ENCODE measurements around the gene PODXL. TPM values are rescaled to one million over a fixed set of nuclear protein-coding genes. Genes with fewer than 3 reads are reported as not detected.

Gene PODXL
- total and polyA plus RNA-seq, 4 donors = 1.2 to 3.6 (median 1.6) TPM

- Histone ChIP-seq H3K27ac (ENCODE audit: low read depth in 1 of 2, low read length in 2 of 2) (peak overlapping the region; percentile 70 to 72), H3K36me3 (ENCODE audit: control insufficient read depth in 4 of 4, insufficient read depth in 3 of 4, low read depth in 1 of 4, low read length in 3 of 4) (peaks cover 0 to 1% (median 0%) of the 10 kb centered on the region in 4 donors), H3K4me1 (ENCODE audit: control insufficient read depth in 4 of 4, insufficient read depth in 4 of 4, low read length in 3 of 4) (peaks cover 3 to 25% (median 10%) of the 10 kb centered on the region in 4 donors), H3K4me3 (ENCODE audit: low read depth in 1 of 3, low read length in 3 of 3) (no peak overlapping the region), H3K9ac (ENCODE audit: low read depth in 1 of 2, low read length in 2 of 2) (no peak overlapping the region), H3K27me3 (ENCODE audit: control insufficient read depth in 4 of 4, insufficient read depth in 4 of 4, low read length in 3 of 4) (no peaks in the 10 kb centered on the region), H3K9me3 (ENCODE audit: control insufficient read depth in 4 of 4, low read length in 3 of 4) (no peaks in the 10 kb centered on the region)
- TF ChIP-seq GABPA (IDR thresholded peaks at IDR 0.05 in 1 of 2, conservative IDR thresholded peaks at IDR 0.05 in 1 of 2) = no peak
- no peak for TF ChIP-seq FOXA1 (IDR thresholded peaks at IDR 0.05)
- no peak for TF ChIP-seq SP1 (IDR thresholded peaks at IDR 0.05)
- TF ChIP-seq, protein P1, sequence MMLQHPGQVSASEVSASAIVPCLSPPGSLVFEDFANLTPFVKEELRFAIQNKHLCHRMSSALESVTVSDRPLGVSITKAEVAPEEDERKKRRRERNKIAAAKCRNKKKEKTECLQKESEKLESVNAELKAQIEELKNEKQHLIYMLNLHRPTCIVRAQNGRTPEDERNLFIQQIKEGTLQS (IDR thresholded peaks at IDR 0.05) = no peak
- TF ChIP-seq, protein P2, sequence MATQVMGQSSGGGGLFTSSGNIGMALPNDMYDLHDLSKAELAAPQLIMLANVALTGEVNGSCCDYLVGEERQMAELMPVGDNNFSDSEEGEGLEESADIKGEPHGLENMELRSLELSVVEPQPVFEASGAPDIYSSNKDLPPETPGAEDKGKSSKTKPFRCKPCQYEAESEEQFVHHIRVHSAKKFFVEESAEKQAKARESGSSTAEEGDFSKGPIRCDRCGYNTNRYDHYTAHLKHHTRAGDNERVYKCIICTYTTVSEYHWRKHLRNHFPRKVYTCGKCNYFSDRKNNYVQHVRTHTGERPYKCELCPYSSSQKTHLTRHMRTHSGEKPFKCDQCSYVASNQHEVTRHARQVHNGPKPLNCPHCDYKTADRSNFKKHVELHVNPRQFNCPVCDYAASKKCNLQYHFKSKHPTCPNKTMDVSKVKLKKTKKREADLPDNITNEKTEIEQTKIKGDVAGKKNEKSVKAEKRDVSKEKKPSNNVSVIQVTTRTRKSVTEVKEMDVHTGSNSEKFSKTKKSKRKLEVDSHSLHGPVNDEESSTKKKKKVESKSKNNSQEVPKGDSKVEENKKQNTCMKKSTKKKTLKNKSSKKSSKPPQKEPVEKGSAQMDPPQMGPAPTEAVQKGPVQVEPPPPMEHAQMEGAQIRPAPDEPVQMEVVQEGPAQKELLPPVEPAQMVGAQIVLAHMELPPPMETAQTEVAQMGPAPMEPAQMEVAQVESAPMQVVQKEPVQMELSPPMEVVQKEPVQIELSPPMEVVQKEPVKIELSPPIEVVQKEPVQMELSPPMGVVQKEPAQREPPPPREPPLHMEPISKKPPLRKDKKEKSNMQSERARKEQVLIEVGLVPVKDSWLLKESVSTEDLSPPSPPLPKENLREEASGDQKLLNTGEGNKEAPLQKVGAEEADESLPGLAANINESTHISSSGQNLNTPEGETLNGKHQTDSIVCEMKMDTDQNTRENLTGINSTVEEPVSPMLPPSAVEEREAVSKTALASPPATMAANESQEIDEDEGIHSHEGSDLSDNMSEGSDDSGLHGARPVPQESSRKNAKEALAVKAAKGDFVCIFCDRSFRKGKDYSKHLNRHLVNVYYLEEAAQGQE (IDR thresholded peaks at IDR 0.05) = no peak
- no peak for DNase-seq (ENCODE audit: low spot score)
- WGBS = 70% methylated on average over 7 of the region's 7 CpGs
Observed at GRCh38 chr7:131497454-131497853, 59.0 kb downstream of the PODXL start.

DNA sequence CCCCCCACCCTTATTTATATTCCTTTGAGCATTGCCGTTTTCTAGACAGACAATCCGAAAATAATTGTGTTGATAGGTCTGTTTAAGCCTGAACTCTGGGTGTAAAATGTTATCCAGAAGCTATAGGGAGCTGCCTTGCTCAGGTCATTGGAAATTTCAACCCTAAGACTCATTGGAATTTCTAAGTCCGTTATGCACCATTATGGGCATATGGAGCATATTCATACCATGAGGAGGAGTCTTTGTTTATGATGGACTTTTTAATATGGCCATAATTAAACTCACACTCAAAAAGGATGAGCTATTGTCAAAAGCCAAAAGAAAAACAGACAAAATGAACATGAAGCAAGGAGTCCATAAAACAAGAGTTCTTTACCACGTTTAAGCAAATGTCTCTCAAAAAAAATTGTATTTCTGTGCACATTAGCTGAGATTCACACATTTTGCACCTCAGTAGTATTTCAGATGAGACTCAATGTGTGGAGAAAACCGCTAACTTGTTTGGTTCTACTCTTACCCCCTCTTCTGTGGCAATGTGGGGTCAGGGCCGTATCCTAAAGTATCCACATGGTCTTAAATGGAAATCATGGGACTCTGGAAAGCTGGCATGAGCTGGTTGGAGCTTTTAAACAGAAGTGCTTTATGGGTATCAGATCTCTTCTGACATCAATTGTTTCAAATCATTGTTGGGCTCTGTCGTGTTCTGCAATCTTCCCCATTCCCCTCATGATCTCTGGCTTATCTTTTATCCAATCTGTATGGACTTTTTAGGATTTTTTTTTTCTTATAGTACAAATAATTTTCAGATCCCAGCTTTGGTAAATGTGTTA, 60.5 kb downstream of the PODXL start:
- H3K9me3 ChIP-seq (ENCODE audit: control insufficient read depth in 4 of 4, low read length in 3 of 4) = no peaks in the 10 kb centered on the region
- TF ChIP-seq GABPA (IDR thresholded peaks at IDR 0.05 in 1 of 2, conservative IDR thresholded peaks at IDR 0.05 in 1 of 2) = no peak
- no peak for TF ChIP-seq HNF4G (IDR thresholded peaks at IDR 0.05)
- TF ChIP-seq HNF4A (conservative IDR thresholded peaks at IDR 0.05) = no peak
- TF ChIP-seq, protein P2 (IDR thresholded peaks at IDR 0.05) = no peak
- no peak for TF ChIP-seq RXRA (IDR thresholded peaks at IDR 0.05)
- TF ChIP-seq SP1 (IDR thresholded peaks at IDR 0.05) = no peak
- TF ChIP-seq FOXA2 (IDR thresholded peaks at IDR 0.05) = no peak
- TF ChIP-seq ZBTB33 (IDR thresholded peaks at IDR 0.05) = no peak
- TF ChIP-seq, protein P1 (IDR thresholded peaks at IDR 0.05) = no peak
- TF ChIP-seq YY1 (IDR thresholded peaks at IDR 0.05) = no peak
- no peak for TF ChIP-seq CTCF (IDR thresholded peaks at IDR 0.05; ENCODE audit: low read depth, low read length, missing input control)
- no peak for TF ChIP-seq EGR1 (IDR thresholded peaks at IDR 0.05; ENCODE audit: low read depth in 2 of 2)
- no peak overlapping the region for H3K4me3 ChIP-seq (ENCODE audit: low read depth in 1 of 3, low read length in 3 of 3)
- no peak for DNase-seq (ENCODE audit: low spot score)
- H3K27me3 ChIP-seq (ENCODE audit: control insufficient read depth in 4 of 4, insufficient read depth in 4 of 4, low read length in 3 of 4) = no peaks in the 10 kb centered on the region
- H3K9ac ChIP-seq (ENCODE audit: low read depth in 1 of 2, low read length in 2 of 2) = no peak overlapping the region
- WGBS = 90% methylated on average over 7 of the region's 7 CpGs
- H3K27ac ChIP-seq (ENCODE audit: low read depth in 1 of 2, low read length in 2 of 2) = no peak overlapping the region
- H3K36me3 ChIP-seq (ENCODE audit: control insufficient read depth in 4 of 4, insufficient read depth in 3 of 4, low read depth in 1 of 4, low read length in 3 of 4) = peaks cover 0 to 4% (median under 1%) of the 10 kb centered on the region in 4 donors
- H3K4me1 ChIP-seq (ENCODE audit: control insufficient read depth in 4 of 4, insufficient read depth in 4 of 4, low read length in 3 of 4) = peaks cover 3 to 25% (median 10%) of the 10 kb centered on the region in 4 donors
